WI38 (cell line): ENCODE measurements around the gene KHDRBS2.

Source experiments
- H3K4me3 ChIP-seq: 2 replicates; pipeline ENCODE4 v1.5.1; 2011; ENCODE audit warnings: low read depth, mild to moderate bottlenecking, control low read depth, low read length
- CTCF ChIP-seq: IDR thresholded peaks from 2 replicates; pipeline ENCODE4 v1.5.1; 2012; ENCODE audit warnings: low read depth, mild to moderate bottlenecking, control low read depth, low read length

The KHDRBS2 gene

GRCh38 chr6:62089781-62090180 is 196.2 kb downstream of the KHDRBS2 start:
- H3K4me3 ChIP-seq = no peak overlapping the region
- TF ChIP-seq CTCF = no peak

GRCh38 chr6:62086047-62086446 is 200.0 kb downstream of the KHDRBS2 start:
- no peak for TF ChIP-seq CTCF
- no peak overlapping the region for H3K4me3 ChIP-seq

- no peak for TF ChIP-seq CTCF
- no peak overlapping the region for H3K4me3 ChIP-seq
These were observed 210.2 kb downstream of the KHDRBS2 start for GRCh38 chr6:62075869-62076268.

GRCh38 chr6:62059901-62060300 is 226.1 kb downstream of the KHDRBS2 start:
- no peak for TF ChIP-seq CTCF
- H3K4me3 ChIP-seq = no peak overlapping the region

- no peak overlapping the region for H3K4me3 ChIP-seq
- no peak for TF ChIP-seq CTCF
These were observed 228.7 kb downstream of the KHDRBS2 start for GRCh38 chr6:62057300-62057699.

GRCh38 chr6:62045502-62045901 is 240.5 kb downstream of the KHDRBS2 start:
- no peak for TF ChIP-seq CTCF
- no peak overlapping the region for H3K4me3 ChIP-seq

- TF ChIP-seq CTCF = no peak
- H3K4me3 ChIP-seq = no peak overlapping the region
These were observed 242.9 kb downstream of the KHDRBS2 start for GRCh38 chr6:62043084-62043483.
